Mononuclear cell (primary cell): ENCODE data around the gene KDM8. TPM values are rescaled to one million over a fixed set of nuclear protein-coding genes. Genes with fewer than 3 reads are reported as not detected.

Experiments used
- H3K27me3 ChIP-seq: 2 replicates; pipeline ENCODE4 v1.6.0; 2011; ENCODE audit warnings: low read length, control low read depth; ENCODE audit not compliant: insufficient read depth
- H3K4me1 ChIP-seq: 2 replicates; pipeline ENCODE4 v1.5.1; 2011; ENCODE audit warnings: mild to moderate bottlenecking, low read length, control low read depth; ENCODE audit not compliant: insufficient read depth
- H3K4me3 ChIP-seq: 2 replicates; pipeline ENCODE4 v1.5.1; 2011; ENCODE audit warnings: mild to moderate bottlenecking, low read length, moderate library complexity
- H3K9me3 ChIP-seq: 2 replicates; pipeline ENCODE4 v1.5.1; 2011; ENCODE audit warnings: low read depth, mild to moderate bottlenecking, control low read depth, low read length
- total RNA-seq: library from RNA; depleted of rRNA; stranded (reverse); fragments of >200 nt; gene quantifications from one replicate; pipeline ENCODE4 v1.2.3, GENCODE V29; 2012

KDM8 gene
- total RNA-seq, 1 donor = 6.0 TPM

- Histone ChIP-seq H3K27me3 (no peaks in the 10 kb centered on the region), H3K4me3 (no peak overlapping the region), H3K9me3 (no peaks in the 10 kb centered on the region), H3K4me1 (peaks cover 61% of the 10 kb centered on the region)
Observed at GRCh38 chr16:27228045-27228444, 24.7 kb downstream of the KDM8 start.

GRCh38 chr16:27228621-27229501 is 25.5 kb downstream of the KDM8 start:
- H3K4me1 ChIP-seq = peaks cover 69% of the 10 kb centered on the region
- no peak overlapping the region for H3K4me3 ChIP-seq
- H3K27me3 ChIP-seq = no peaks in the 10 kb centered on the region
- no peaks in the 10 kb centered on the region for H3K9me3 ChIP-seq

GRCh38 chr16:27229891-27230470 is 26.7 kb downstream of the KDM8 start:
- Histone ChIP-seq H3K4me3 (no peak overlapping the region), H3K9me3 (no peaks in the 10 kb centered on the region), H3K27me3 (no peaks in the 10 kb centered on the region), H3K4me1 (peaks cover 80% of the 10 kb centered on the region)

- H3K27me3 ChIP-seq = no peaks in the 10 kb centered on the region
- H3K4me3 ChIP-seq = no peak overlapping the region
- no peaks in the 10 kb centered on the region for H3K9me3 ChIP-seq
- peaks cover 84% of the 10 kb centered on the region for H3K4me1 ChIP-seq
Observed at GRCh38 chr16:27230562-27231001, 27.3 kb downstream of the KDM8 start.

- Histone ChIP-seq H3K4me1 (peaks cover 86% of the 10 kb centered on the region), H3K4me3 (no peak overlapping the region), H3K9me3 (no peaks in the 10 kb centered on the region)
Observed at GRCh38 chr16:27231692-27232060, 28.4 kb downstream of the KDM8 start.

DNA sequence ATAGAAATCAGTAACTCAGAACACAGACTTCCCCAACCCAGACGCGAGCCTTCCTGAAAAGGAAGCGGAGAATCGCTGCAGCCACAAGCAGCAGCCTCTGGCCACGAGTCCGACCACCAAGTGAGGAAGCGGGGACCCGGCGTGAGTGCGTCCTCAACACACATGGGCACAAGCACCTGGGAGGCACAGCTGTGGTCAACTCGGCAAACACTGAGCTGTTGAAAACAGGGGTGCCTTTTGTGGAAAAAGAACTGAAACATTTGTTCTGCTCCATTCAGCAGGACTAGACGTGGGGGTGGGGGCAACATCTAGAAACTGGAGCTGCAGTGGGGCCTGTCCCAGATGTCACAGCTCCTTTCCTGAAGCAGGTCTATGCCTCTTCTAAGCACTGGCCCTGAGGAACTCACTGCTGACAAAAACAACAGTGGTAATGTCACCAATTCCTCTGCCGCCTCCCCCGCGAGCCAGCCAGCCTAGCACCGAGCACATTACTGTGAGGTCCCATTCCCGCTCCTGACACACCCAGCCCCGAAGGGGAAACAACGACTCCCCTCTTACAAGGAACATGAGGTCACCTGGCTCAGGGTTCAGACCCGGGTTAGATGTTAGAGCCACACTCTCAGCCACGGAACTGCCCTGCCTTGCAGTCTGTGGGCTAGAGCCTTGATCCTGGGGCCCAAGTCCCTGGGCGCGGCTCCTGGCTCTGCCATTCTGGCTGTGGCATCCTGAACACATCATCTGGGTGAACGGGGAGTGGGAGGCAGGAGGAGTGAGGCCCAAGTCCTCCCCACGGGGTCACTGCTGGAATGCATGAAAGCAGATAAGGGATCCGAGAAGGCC is 29.0 kb downstream of the KDM8 start:
- Histone ChIP-seq H3K4me1 (peaks cover 86% of the 10 kb centered on the region), H3K4me3 (no peak overlapping the region), H3K27me3 (no peaks in the 10 kb centered on the region), H3K9me3 (no peaks in the 10 kb centered on the region)

More at GRCh38 chr16:27231692-27232060, 28.4 kb downstream of the KDM8 start:
- no peaks in the 10 kb centered on the region for H3K27me3 ChIP-seq

- Histone ChIP-seq H3K4me1 (peaks cover 93% of the 10 kb centered on the region), H3K9me3 (no peaks in the 10 kb centered on the region), H3K27me3 (no peaks in the 10 kb centered on the region), H3K4me3 (no peak overlapping the region)
Observed at GRCh38 chr16:27232901-27233625, 29.7 kb downstream of the KDM8 start.

- Histone ChIP-seq H3K9me3 (no peaks in the 10 kb centered on the region), H3K27me3 (no peaks in the 10 kb centered on the region), H3K4me3 (no peak overlapping the region), H3K4me1 (peaks cover 99% of the 10 kb centered on the region)
Observed at GRCh38 chr16:27233731-27234130, 30.4 kb downstream of the KDM8 start.

DNA sequence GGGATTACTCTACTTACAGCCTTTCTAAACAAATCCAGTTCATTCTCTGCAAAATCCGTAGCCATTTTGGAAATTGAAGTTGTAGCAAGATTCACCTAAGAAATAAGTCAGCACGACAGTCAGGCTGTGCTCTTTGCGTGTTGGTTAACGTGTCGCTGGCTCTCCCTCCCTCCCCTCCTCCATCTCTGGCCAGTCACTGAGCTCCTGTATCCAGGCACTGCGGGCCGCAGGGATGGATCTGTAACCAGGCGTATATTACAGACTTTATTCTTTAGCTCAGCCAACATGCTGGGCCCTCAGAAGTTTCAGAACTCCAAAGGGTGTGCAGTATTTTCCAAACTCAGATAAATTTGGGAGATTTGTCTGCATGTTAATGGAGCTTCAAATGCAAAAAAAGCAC is 30.8 kb downstream of the KDM8 start:
- Histone ChIP-seq H3K9me3 (no peaks in the 10 kb centered on the region), H3K27me3 (no peaks in the 10 kb centered on the region), H3K4me3 (no peak overlapping the region), H3K4me1 (peaks cover 100% of the 10 kb centered on the region)

DNA sequence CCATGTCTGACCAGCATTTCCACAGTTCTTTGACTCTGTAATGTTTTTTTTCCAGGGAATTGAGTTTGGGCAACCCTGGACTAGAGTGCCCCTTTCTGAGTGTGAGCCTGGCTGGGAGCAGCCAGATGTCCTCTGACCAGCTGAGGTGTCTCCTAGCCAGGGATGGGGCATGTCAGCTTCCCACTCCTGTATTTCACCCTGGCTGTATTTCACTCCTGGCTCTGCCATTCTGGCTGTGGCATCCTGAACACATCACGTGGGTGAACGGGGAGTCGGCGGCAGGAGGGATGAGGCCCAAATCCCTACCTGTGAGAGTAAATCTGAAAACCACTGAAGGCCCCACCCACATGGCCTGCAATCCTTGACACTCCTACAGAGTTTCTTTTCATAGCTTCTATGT is 31.3 kb downstream of the KDM8 start:
- no peaks in the 10 kb centered on the region for H3K9me3 ChIP-seq
- no peaks in the 10 kb centered on the region for H3K27me3 ChIP-seq
- H3K4me3 ChIP-seq = no peak overlapping the region
- peaks cover 95% of the 10 kb centered on the region for H3K4me1 ChIP-seq

DNA sequence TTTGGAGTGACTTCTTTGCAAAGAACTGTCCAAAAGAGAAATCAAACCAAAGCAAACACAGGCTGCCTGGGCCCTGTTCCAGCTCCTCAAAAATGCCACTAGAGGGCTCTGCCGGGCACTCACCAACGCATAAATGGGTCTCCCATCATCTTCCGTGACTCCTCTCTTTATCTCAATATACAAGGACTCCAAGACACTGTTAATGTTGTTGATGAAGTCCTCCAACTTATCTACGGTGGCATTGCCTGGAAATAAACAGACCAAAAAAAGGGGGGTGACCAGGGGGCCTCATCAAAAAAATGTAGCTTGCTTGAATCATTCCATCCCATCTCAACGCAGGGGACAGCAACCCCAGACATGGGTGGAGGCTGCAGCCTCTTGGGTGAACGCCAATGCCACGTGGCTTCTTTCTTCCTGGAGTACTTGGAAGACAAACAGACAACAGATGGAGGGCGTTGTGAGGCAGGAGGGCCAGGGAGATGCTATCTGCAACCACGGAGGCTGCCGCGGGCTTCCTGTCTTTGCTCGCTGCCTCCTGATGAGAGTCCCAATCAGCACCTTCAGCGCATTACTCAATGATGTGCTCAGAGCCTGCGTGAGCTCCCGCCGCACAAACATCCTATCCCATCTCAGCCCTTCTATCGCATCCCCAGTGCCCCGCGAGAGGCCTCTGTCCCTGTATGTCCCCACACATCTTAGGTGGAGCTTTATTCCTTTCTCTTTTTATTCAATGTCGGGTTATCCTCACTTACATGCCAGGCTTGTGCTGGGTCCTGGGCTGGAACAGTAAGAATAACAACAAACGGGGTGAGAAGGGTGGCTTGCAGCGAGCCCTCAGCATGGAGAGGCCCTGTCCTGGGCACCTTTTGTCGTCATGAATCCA is 32.0 kb downstream of the KDM8 start:
- no peak overlapping the region for H3K4me3 ChIP-seq
- H3K4me1 ChIP-seq = peaks cover 88% of the 10 kb centered on the region
- H3K27me3 ChIP-seq = no peaks in the 10 kb centered on the region
- H3K9me3 ChIP-seq = no peaks in the 10 kb centered on the region

DNA sequence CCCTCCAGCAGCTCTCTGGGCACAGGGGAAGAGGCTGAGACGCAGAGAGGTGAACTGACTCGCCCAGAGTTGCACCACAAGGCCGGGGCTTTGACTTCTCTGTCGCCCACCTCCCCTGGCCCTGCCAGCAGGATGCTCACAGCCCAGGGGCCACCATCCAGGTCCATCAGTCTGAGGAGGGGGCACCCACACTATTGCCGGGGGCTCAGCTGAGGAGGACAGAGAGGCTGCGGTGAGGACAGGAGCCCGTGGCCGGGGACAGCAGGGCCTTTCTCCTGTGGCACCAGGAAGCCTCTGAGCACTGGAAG is 32.6 kb downstream of the KDM8 start:
- H3K4me3 ChIP-seq = no peak overlapping the region
- no peaks in the 10 kb centered on the region for H3K27me3 ChIP-seq
- peaks cover 85% of the 10 kb centered on the region for H3K4me1 ChIP-seq
- no peaks in the 10 kb centered on the region for H3K9me3 ChIP-seq

GRCh38 chr16:27236635-27237218 is 33.4 kb downstream of the KDM8 start:
- Histone ChIP-seq H3K9me3 (no peaks in the 10 kb centered on the region), H3K4me1 (peaks cover 85% of the 10 kb centered on the region), H3K27me3 (no peaks in the 10 kb centered on the region), H3K4me3 (no peak overlapping the region)
